ENCODE results near the gene CROCC2.

CROCC2 gene

DNA sequence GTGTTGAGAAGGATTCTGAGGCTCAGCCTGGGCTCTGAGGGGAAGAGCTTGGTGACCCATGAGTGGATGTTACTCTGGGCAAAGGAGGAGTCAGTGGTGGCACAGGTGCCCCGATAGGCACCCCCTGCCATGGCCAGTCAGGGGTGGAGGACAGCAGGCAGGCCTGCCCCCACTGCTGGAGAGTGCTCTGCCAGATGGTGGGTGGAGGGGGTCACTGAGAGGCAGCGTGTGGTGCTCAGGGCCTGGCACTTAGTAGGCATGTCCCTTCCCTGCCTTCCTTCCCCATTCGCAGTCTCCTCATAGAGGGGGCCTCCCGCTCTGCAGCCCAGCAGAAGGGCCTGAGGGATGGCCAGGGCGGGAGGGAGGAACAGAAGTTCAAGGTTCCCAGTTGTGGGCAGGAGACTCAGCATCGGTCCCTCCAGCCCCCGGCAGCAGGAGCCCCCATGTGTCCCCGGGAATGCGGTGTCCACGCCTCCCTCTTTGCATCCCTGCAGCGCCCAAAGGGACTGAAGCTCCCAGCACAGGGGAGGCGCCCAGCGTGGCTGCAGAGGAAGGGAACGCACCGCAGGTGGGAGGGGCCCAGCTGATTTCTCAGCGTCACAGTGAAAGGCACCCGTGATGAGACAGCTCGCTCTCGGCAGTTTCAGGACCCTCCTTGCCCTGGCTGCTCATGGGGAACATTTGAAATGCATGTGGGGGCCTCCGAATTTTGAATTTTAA, 86.6 kb downstream of the CROCC2 start:
- H3K4me3 ChIP-seq (ENCODE audit: low read depth, low read length), result no peak overlapping the region
- DNase-seq (ENCODE audit: low read depth), result no peak
- TF ChIP-seq, protein P1, sequence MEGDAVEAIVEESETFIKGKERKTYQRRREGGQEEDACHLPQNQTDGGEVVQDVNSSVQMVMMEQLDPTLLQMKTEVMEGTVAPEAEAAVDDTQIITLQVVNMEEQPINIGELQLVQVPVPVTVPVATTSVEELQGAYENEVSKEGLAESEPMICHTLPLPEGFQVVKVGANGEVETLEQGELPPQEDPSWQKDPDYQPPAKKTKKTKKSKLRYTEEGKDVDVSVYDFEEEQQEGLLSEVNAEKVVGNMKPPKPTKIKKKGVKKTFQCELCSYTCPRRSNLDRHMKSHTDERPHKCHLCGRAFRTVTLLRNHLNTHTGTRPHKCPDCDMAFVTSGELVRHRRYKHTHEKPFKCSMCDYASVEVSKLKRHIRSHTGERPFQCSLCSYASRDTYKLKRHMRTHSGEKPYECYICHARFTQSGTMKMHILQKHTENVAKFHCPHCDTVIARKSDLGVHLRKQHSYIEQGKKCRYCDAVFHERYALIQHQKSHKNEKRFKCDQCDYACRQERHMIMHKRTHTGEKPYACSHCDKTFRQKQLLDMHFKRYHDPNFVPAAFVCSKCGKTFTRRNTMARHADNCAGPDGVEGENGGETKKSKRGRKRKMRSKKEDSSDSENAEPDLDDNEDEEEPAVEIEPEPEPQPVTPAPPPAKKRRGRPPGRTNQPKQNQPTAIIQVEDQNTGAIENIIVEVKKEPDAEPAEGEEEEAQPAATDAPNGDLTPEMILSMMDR (IDR thresholded peaks at IDR 0.05; ENCODE audit: low read depth, low read length, missing control alignments), result no peak
- in situ Hi-C loops (cut with HindIII; ENCODE audit: low sequenced_read_pairs), result no loop called here

DNA sequence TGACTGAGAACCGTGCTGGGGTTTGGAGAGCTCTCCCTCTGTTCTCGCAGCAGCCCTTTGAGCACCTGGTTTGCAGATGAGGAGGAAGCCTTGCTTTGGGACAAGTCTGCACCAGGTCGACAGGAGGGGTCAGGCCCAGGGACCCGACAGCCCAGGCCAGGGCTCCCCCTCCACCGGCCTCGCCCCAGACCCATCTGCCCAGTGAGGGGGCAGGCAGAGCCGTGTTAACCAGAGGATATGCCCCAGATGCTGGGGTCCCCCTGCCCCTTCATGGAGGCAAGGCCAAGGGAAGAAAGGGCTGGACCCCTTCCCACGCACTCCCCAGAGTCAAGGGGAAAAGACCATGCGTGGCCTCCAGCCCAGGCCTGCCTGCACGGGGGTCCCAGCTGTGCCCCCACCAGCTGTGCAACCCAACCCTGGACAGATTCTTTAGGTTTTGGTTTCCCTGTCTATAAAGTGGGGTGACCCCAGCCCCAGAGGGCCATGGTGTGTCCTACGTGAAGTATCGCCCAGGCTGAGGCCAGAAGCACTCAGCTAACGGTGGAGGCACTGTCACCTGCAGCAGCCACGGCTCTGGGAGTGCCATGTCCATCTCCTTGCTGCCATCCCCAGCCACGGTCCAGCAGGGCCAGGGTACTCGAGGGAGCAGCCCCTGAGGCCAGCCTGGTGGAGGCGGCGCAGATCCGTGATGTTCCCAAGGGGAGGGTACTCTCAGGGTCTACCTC, 87.5 kb downstream of the CROCC2 start:
- in situ Hi-C loops (cut with HindIII; ENCODE audit: low sequenced_read_pairs), result no loop called here
- no peak for DNase-seq (ENCODE audit: low read depth)
- no peak overlapping the region for H3K4me3 ChIP-seq (ENCODE audit: low read depth, low read length)
- TF ChIP-seq, protein P1 (IDR thresholded peaks at IDR 0.05; ENCODE audit: low read depth, low read length, missing control alignments), result no peak

DNA sequence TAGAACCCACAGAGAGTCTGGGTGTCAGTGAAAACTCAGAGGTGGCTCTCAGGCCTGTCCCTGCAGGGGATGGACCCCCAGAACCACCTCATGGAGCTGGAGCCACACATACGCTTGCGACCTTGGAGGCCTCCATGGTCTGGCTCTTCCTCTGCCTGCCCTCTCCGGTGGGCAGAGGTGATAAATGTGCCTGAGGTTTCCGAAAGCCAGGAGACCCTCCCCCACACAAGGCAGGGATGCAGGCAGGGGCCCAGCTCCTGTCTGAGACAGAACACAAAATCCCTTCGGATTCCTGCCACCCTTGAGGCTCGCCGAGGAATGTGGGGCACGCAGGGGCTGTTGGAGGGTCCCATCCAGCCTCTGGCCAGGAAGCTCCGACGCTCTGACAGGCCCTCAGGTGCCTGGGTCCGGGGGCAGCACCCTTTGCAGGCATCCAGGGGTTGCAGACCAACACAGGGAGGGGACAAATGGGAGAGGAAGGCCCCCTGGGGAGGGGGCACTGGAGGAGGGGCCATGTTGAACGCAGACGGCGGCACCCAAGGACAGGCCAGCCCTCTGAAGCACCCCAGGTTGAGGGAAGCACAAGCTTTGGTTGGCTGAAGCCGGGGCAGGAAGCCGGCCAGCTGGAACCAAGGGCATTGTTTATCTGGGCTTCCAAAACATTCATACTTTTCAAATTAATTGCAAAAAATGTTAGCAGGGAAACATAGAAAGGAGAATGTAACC, 88.2 kb downstream of the CROCC2 start:
- TF ChIP-seq, protein P1 (IDR thresholded peaks at IDR 0.05; ENCODE audit: low read depth, low read length, missing control alignments), result no peak
- H3K4me3 ChIP-seq (ENCODE audit: low read depth, low read length), result no peak overlapping the region
- in situ Hi-C loops (cut with HindIII; ENCODE audit: low sequenced_read_pairs), result no loop called here
- no peak for DNase-seq (ENCODE audit: low read depth)

DNA sequence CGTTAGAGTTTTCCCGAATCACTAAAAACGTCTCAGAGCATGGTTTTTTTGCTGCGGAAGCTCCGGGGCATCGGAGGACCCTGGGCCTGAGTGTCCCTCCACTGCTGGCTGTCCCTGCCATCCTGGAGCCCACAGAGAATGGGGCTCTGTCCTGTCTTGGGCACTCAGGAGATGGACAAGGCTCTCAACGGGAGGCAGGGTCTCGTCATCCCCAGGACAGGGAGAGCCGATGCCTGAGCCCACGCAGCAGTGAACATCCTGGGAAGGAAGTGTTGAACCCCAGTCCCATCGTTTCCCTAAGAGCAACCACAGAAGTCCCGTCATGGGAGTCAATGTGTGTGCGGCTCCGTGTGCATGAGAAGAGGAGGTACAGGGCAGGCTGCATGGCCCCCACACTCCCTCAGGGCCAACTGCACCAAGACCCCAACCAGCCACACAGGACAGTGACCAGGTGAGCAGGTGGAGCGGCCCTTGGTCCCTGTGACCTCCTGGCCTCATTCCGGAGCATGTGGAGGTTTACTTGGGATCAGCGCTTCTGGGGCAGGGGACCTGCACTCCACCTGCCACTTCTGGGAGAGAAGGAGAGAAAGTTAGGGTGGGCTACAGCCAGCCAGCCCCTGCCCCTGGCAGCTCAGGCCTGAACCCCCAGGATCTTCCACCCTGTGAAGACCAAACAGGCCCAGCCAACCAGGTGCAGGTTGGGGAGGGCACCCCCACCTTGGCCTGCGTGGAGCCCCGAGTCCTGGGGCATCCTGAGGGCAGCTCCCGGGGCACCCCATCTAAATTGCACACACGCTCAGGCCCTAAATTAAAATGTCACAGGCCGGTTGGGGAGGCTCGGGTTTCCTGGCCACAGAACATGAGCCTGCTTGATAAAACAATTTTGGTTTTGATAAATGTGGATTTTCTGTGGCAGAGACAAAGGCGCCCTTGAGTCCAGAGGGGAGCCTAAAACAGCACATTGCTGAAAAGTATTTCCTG, 89.2 kb downstream of the CROCC2 start:
- TF ChIP-seq, protein P1 (IDR thresholded peaks at IDR 0.05; ENCODE audit: low read depth, low read length, missing control alignments), result no peak
- H3K4me3 ChIP-seq (ENCODE audit: low read depth, low read length), result no peak overlapping the region
- in situ Hi-C loops (cut with HindIII; ENCODE audit: low sequenced_read_pairs), result no loop called here
- DNase-seq (ENCODE audit: low read depth), result no peak

DNA sequence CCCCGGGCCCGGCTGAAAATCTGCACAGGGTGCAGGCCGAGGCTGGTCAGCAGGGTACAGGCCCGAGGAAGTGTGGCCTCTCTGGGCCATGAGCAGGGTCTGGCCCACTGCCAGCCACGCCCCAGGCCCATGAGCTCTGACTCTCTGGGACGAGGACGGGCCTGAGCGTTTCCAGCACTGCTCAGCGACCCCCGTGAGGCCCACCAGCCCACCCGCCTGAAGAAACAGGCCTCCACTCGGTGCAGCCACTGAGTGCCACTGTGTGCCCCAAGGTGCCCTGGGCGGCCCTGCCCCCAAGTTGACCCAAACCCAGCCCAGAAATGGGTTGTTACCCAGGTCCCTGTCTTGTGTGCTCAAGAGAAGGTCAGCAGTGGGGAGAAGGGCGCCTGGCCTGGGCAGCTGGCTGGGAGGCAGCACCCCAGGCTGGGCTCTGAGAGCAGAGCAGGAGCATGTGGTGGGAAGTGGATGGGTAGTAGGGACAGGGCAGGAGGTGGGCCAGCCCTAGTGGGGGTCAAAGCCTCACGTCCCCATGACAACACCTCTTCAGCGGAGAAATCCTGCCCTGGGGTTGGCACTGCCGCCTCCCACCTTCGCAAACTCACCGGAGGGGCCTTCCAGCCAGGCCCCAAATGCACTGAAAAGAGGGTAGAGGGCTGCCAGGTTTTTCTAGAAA, 90.2 kb downstream of the CROCC2 start:
- no peak for DNase-seq (ENCODE audit: low read depth)
- in situ Hi-C loops (cut with HindIII; ENCODE audit: low sequenced_read_pairs), result no loop called here
- H3K4me3 ChIP-seq (ENCODE audit: low read depth, low read length), result no peak overlapping the region
- TF ChIP-seq, protein P1 (IDR thresholded peaks at IDR 0.05; ENCODE audit: low read depth, low read length, missing control alignments), result no peak

Data from astrocyte of the cerebellum (primary cell).